ENCODE results near the gene DLG2.

DNA sequence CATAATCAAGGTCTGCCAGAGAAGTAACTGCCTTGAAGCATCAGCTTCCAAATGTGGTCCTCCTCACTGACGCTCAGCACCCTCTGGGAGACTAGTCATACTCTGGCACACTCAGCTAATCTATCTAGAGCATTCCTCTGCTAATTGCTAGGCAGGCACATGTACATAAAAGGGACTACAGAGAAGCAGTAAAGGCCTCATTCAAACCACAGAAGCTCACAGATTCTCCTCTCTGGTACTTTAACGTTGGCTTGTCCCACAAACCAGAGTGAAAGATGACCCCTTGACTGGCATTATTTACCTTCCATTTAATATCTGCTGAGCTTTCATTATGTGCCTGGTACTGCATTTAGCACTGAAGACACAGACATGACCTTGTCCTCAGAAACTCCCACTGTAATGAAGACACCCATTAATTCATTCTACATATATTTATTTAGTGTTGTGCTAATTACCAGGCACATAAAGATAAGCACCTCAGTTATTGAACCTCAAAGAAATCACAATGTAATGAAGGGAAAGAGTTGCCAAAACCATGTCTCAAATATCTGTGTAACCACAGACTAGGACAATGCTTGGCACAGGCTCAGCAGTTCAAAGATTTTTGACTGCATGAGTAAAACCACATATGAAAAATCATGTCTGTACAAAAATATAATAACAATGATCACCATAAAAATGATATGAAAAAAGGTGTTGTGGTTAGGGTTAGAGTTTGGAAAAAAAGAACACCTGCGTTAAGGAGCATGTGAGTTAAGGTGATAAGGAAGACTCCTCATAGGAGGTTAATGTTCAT, 550.4 kb downstream of the DLG2 start:
- TF ChIP-seq POLR2A (IDR thresholded peaks at IDR 0.05; ENCODE audit: low read depth, low read length) (no peak), CEBPB (IDR thresholded peaks at IDR 0.05; ENCODE audit: low read depth, low read length) (no peak), CHD1 (IDR thresholded peaks at IDR 0.05; ENCODE audit: low read depth, low read length) (no peak), MAZ (IDR thresholded peaks at IDR 0.05; ENCODE audit: borderline replicate concordance, low read depth, low read length) (no peak), SMC3 (IDR thresholded peaks at IDR 0.05; ENCODE audit: low read depth, low read length) (no peak), MXI1 (IDR thresholded peaks at IDR 0.05; ENCODE audit: borderline replicate concordance, low read depth, low read length) (no peak), MAFK (IDR thresholded peaks at IDR 0.05; ENCODE audit: low read depth, low read length) (peak; percentile 50), NFE2L2 (IDR thresholded peaks at IDR 0.05; ENCODE audit: low read depth, low read length) (no peak), RCOR1 (IDR thresholded peaks at IDR 0.05; ENCODE audit: insufficient replicate concordance, low read length) (no peak), BHLHE40 (IDR thresholded peaks at IDR 0.05; ENCODE audit: low read depth, low read length) (no peak)
- TF ChIP-seq, protein P1, sequence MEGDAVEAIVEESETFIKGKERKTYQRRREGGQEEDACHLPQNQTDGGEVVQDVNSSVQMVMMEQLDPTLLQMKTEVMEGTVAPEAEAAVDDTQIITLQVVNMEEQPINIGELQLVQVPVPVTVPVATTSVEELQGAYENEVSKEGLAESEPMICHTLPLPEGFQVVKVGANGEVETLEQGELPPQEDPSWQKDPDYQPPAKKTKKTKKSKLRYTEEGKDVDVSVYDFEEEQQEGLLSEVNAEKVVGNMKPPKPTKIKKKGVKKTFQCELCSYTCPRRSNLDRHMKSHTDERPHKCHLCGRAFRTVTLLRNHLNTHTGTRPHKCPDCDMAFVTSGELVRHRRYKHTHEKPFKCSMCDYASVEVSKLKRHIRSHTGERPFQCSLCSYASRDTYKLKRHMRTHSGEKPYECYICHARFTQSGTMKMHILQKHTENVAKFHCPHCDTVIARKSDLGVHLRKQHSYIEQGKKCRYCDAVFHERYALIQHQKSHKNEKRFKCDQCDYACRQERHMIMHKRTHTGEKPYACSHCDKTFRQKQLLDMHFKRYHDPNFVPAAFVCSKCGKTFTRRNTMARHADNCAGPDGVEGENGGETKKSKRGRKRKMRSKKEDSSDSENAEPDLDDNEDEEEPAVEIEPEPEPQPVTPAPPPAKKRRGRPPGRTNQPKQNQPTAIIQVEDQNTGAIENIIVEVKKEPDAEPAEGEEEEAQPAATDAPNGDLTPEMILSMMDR (conservative IDR thresholded peaks at IDR 0.05; ENCODE audit: low read depth, low read length) = no peak
- TF ChIP-seq, protein P2, sequence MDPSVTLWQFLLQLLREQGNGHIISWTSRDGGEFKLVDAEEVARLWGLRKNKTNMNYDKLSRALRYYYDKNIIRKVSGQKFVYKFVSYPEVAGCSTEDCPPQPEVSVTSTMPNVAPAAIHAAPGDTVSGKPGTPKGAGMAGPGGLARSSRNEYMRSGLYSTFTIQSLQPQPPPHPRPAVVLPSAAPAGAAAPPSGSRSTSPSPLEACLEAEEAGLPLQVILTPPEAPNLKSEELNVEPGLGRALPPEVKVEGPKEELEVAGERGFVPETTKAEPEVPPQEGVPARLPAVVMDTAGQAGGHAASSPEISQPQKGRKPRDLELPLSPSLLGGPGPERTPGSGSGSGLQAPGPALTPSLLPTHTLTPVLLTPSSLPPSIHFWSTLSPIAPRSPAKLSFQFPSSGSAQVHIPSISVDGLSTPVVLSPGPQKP (IDR thresholded peaks at IDR 0.05; ENCODE audit: borderline replicate concordance, low read depth, low read length) = no peak
- TF ChIP-seq, protein P3, sequence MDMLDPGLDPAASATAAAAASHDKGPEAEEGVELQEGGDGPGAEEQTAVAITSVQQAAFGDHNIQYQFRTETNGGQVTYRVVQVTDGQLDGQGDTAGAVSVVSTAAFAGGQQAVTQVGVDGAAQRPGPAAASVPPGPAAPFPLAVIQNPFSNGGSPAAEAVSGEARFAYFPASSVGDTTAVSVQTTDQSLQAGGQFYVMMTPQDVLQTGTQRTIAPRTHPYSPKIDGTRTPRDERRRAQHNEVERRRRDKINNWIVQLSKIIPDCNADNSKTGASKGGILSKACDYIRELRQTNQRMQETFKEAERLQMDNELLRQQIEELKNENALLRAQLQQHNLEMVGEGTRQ (IDR thresholded peaks at IDR 0.05; ENCODE audit: low read depth, low read length) = no peak

All from IMR-90 (cell line).